ENCODE measurements around the gene DOCK8.
"Not testable (repeated sequence)": the region's sequence is repeated elsewhere in the genome, so short reads cannot be mapped to it uniquely, and the experiment has no call there.

DOCK8 gene

GRCh38 chr9:211036-211435, 3.6 kb upstream of the DOCK8 start:
- H3K9me3 Mint-ChIP-seq = no peaks in the 10 kb centered on the region
- TF ChIP-seq, protein P1, sequence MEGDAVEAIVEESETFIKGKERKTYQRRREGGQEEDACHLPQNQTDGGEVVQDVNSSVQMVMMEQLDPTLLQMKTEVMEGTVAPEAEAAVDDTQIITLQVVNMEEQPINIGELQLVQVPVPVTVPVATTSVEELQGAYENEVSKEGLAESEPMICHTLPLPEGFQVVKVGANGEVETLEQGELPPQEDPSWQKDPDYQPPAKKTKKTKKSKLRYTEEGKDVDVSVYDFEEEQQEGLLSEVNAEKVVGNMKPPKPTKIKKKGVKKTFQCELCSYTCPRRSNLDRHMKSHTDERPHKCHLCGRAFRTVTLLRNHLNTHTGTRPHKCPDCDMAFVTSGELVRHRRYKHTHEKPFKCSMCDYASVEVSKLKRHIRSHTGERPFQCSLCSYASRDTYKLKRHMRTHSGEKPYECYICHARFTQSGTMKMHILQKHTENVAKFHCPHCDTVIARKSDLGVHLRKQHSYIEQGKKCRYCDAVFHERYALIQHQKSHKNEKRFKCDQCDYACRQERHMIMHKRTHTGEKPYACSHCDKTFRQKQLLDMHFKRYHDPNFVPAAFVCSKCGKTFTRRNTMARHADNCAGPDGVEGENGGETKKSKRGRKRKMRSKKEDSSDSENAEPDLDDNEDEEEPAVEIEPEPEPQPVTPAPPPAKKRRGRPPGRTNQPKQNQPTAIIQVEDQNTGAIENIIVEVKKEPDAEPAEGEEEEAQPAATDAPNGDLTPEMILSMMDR (IDR thresholded peaks at IDR 0.05) = no peak
- no peaks in the 10 kb centered on the region for H3K4me1 Mint-ChIP-seq
- no peak overlapping the region for H3K4me3 Mint-ChIP-seq
- H3K27ac Mint-ChIP-seq = no peak overlapping the region
- DNase-seq = no peak
- H3K36me3 Mint-ChIP-seq (ENCODE audit: low read depth) = no peaks in the 10 kb centered on the region
- peaks cover 41% of the 10 kb centered on the region for H3K27me3 Mint-ChIP-seq (ENCODE audit: low read depth, poor library complexity)

- no peaks in the 10 kb centered on the region for H3K9me3 Mint-ChIP-seq
- TF ChIP-seq, protein P1 (IDR thresholded peaks at IDR 0.05) = no peak
- no peaks in the 10 kb centered on the region for H3K4me1 Mint-ChIP-seq
- no peak overlapping the region for H3K27ac Mint-ChIP-seq
- no peaks in the 10 kb centered on the region for H3K36me3 Mint-ChIP-seq (ENCODE audit: low read depth)
- no peak overlapping the region for H3K4me3 Mint-ChIP-seq
- peaks cover 46% of the 10 kb centered on the region for H3K27me3 Mint-ChIP-seq (ENCODE audit: low read depth, poor library complexity)
- no peak for DNase-seq
These were observed 3.1 kb upstream of the DOCK8 start for GRCh38 chr9:211557-211956.

DNA sequence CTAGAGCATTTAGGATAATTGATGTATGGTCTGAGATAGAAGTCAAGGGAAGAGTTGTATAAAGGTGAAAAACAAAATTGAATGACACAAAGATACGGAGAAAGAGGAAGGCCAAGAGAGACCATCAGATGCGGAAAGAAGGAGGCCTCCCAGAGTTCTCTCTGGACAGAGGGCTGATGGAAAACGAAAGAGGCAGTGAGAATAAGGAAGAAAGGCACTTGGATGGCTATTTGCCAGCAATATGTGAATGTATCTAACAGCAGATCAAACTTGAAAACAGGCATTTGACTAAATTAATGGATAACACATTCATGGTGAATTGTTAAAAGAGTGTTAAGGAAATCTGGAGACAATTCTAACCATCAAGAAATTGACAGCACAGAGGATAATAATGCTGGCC, 2.4 kb upstream of the DOCK8 start:
- H3K27me3 Mint-ChIP-seq (ENCODE audit: low read depth, poor library complexity) = peaks cover 53% of the 10 kb centered on the region
- TF ChIP-seq, protein P1 (IDR thresholded peaks at IDR 0.05) = no peak

DNA sequence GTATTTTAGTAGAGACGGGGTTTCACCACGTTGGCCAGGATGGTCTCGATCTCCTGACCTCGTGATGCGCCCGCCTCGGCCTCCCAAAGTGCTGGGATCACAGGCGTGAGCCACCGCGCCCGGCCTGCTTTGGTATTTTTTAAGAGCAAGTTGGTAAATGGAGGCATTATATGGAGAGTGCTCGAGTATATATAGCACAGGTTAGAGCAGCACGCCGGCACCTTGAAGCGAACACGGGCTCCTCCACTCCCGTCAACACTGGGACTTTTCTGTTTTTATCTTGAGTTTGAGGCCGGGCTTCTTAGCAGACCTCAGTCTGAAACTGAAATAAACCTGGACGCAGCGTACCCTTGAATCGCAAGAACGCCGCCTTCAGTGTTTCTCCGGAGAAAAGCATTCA, 764 bp upstream of the DOCK8 start:
- H3K36me3 Mint-ChIP-seq (ENCODE audit: low read depth); H3K4me1 Mint-ChIP-seq; H3K9me3 Mint-ChIP-seq; H3K27ac Mint-ChIP-seq; DNase-seq: not testable (repeated sequence)
- Mint-ChIP-seq H3K27me3 (ENCODE audit: low read depth, poor library complexity) (peaks cover 59% of the 10 kb centered on the region), H3K4me3 (peak overlapping the region; percentile 68)

More for the DNA sequence above, 2.4 kb upstream of the DOCK8 start:
- no peak for DNase-seq
- no peaks in the 10 kb centered on the region for H3K36me3 Mint-ChIP-seq (ENCODE audit: low read depth)
- H3K4me3 Mint-ChIP-seq = no peak overlapping the region
- H3K27ac Mint-ChIP-seq = no peak overlapping the region
- no peaks in the 10 kb centered on the region for H3K9me3 Mint-ChIP-seq
- H3K4me1 Mint-ChIP-seq = no peaks in the 10 kb centered on the region

DNA sequence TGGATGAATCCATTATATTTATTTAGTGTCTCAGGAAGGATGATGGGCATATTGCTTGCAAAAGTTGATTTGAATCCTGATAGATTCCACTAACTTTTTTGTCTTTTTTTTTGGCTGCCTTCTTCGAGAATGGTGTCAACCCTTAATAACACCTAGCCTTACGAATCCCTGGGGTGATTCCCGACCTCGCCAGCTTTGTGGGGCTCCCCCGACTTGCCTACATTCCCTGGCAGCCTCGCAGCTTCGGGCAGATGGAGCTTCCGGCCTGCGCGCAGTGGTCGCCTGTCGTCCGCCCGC, 366 bp upstream of the DOCK8 start:
- TF ChIP-seq, protein P1 (IDR thresholded peaks at IDR 0.05) = no peak
- Mint-ChIP-seq H3K9me3 (no peaks in the 10 kb centered on the region), H3K27me3 (ENCODE audit: low read depth, poor library complexity) (peaks cover 59% of the 10 kb centered on the region), H3K36me3 (ENCODE audit: low read depth) (no peaks in the 10 kb centered on the region), H3K4me1 (no peaks in the 10 kb centered on the region), H3K4me3 (peak overlapping the region; percentile 68), H3K27ac (no peak overlapping the region)
- no peak for DNase-seq

GRCh38 chr9:215631-216155, 1.0 kb downstream of the DOCK8 start:
- no peak overlapping the region for H3K27ac Mint-ChIP-seq
- H3K36me3 Mint-ChIP-seq (ENCODE audit: low read depth) = no peaks in the 10 kb centered on the region
- DNase-seq = no peak
- H3K27me3 Mint-ChIP-seq (ENCODE audit: low read depth, poor library complexity) = peaks cover 62% of the 10 kb centered on the region
- TF ChIP-seq, protein P1 (IDR thresholded peaks at IDR 0.05) = no peak
- no peaks in the 10 kb centered on the region for H3K9me3 Mint-ChIP-seq
- H3K4me3 Mint-ChIP-seq = peak overlapping the region; percentile 80
- H3K4me1 Mint-ChIP-seq = no peaks in the 10 kb centered on the region

All from nephron progenitor cell (in vitro differentiated cells).